Suprapubic skin (tissue), 4 donors: Measurements from ENCODE around the gene ATE1. TPM values are rescaled to one million over a fixed set of nuclear protein-coding genes. Genes with fewer than 3 reads are reported as not detected.
"Not testable (repeated sequence)": the region's sequence is repeated elsewhere in the genome, so short reads cannot be mapped to it uniquely, and the experiment has no call there.

ENCODE experiments used
- DNase-seq, 2 donors: peaks; one replicate each; pipeline ENCODE4 v3.0.0-alpha.2; 2019; ENCODE audit warnings: low spot score in 2 of 2
- H3K27ac ChIP-seq: fragments of 200-600 bp; sonication (generic); one replicate; pipeline ENCODE4 v1.5.1; 2019
- H3K27me3 ChIP-seq: fragments of 200-600 bp; sonication (generic); one replicate; pipeline ENCODE4 v1.5.1; 2019
- H3K36me3 ChIP-seq: fragments of 200-600 bp; sonication (generic); one replicate; pipeline ENCODE4 v1.5.1; 2019
- H3K4me1 ChIP-seq: fragments of 200-600 bp; sonication (generic); one replicate; pipeline ENCODE4 v1.5.1; 2019
- H3K4me3 ChIP-seq: fragments of 200-600 bp; sonication (generic); one replicate; pipeline ENCODE4 v1.5.1; 2019; ENCODE audit warnings: mild to moderate bottlenecking
- H3K9me3 ChIP-seq: fragments of 200-600 bp; sonication (generic); one replicate; pipeline ENCODE4 v1.5.1; 2019
- CTCF ChIP-seq, 2 donors: fragments of 200-600 bp in 1 of 2; fragments of 450-650 bp in 1 of 2; sonication (generic) in 1 of 2; IDR thresholded peaks; one replicate each; pipeline ENCODE4 v1.5.1; 2016 to 2019; ENCODE audit warnings: antibody characterized with exemption in 2 of 2, mild to moderate bottlenecking in 1 of 2, moderate library complexity in 1 of 2
- EP300 ChIP-seq: sonication (generic); formaldehyde crosslinking; IDR thresholded peaks from one replicate; pipeline ENCODE4 v1.6.1; 2017; ENCODE audit warnings: antibody characterized with exemption
- POLR2A ChIP-seq, 2 donors: fragments of 450-650 bp; IDR thresholded peaks; one replicate each; pipeline ENCODE4 v1.6.1; 2017; ENCODE audit warnings: antibody characterized with exemption in 2 of 2, mild to moderate bottlenecking in 2 of 2, moderate library complexity in 2 of 2
- POLR2AphosphoS5 ChIP-seq, 3 donors: sonication (generic); formaldehyde crosslinking; IDR thresholded peaks; one replicate each; pipeline ENCODE4 v1.6.1; 2017; ENCODE audit warnings: antibody characterized with exemption in 3 of 3
- WGBS: methylation state at CpG from one replicate; pipeline ENCODE4 v1.1.5; 2018; 5-methylcytosine and 5-hydroxymethylcytosine counted together
- total RNA-seq, 4 donors: library from RNA; depleted of rRNA; stranded (reverse); fragments of >200 nt; gene quantifications; one replicate each; pipeline ENCODE4 v1.1.0, GENCODE V29; 2016

The ATE1 gene
- total RNA-seq = 10 to 100 TPM; 20.3 to 23.2 (median 21.7) TPM

GRCh38 chr10:121927841-121928527, at the start of gene ATE1:
TSS of gene ATE1 (minus strand) at chr10:121928031. CDS start at chr10:121927949, 82 bp downstream.
- Histone ChIP-seq H3K27me3 (no peaks in the 10 kb centered on the region), H3K27ac (peak within 1 kb of the TSS; percentile 94), H3K4me3 (peak within 1 kb of the TSS; percentile 87), H3K9me3 (no peaks in the 10 kb centered on the region), H3K4me1 (peaks cover 32% of the 10 kb centered on the region), H3K36me3 (no peaks in the 10 kb centered on the region)
- peak in 2 of 3 donors; percentile 3 to 70 for TF ChIP-seq POLR2AphosphoS5 (IDR thresholded peaks at IDR 0.05)
- no peak for TF ChIP-seq EP300
- TF ChIP-seq POLR2A (IDR thresholded peaks at IDR 0.05) = peak; percentile 36 to 71
- peak; percentile 91 to 93 for DNase-seq
- WGBS = 0% methylated on average over 44 of the region's 87 CpGs

GRCh38 chr10:121976607-121977006, 48.8 kb upstream of the ATE1 start:
- H3K9me3 ChIP-seq = no peaks in the 10 kb centered on the region
- H3K27ac ChIP-seq = no peak overlapping the region
- no peaks in the 10 kb centered on the region for H3K27me3 ChIP-seq
- 90% methylated on average over 6 of the region's 6 CpGs for WGBS
- DNase-seq = no peak
- H3K4me1 ChIP-seq = peaks cover 23% of the 10 kb centered on the region
- TF ChIP-seq POLR2A (IDR thresholded peaks at IDR 0.05) (no peak), POLR2AphosphoS5 (IDR thresholded peaks at IDR 0.05) (no peak), EP300 (no peak), CTCF (IDR thresholded peaks at IDR 0.05) (no peak)
- peaks cover 2% of the 10 kb centered on the region for H3K36me3 ChIP-seq
- no peak overlapping the region for H3K4me3 ChIP-seq

- H3K4me3 ChIP-seq = peak overlapping the region; percentile 84
- DNase-seq = no peak
- TF ChIP-seq CTCF (IDR thresholded peaks at IDR 0.05) (peak in 1 of 2 donors; percentile 86), EP300 (no peak)
- WGBS = 38% methylated on average over 21 of the region's 21 CpGs
- peak overlapping the region; percentile 97 for H3K27ac ChIP-seq
- peaks cover 12% of the 10 kb centered on the region for H3K36me3 ChIP-seq
- H3K4me1 ChIP-seq = peaks cover 23% of the 10 kb centered on the region
- H3K9me3 ChIP-seq = no peaks in the 10 kb centered on the region
- H3K27me3 ChIP-seq = no peaks in the 10 kb centered on the region
Observed at GRCh38 chr10:121975295-121976086, 47.7 kb upstream of the ATE1 start.

- DNase-seq = peak; percentile 83 to 87
- Histone ChIP-seq H3K4me1 (peaks cover 23% of the 10 kb centered on the region), H3K27me3 (no peaks in the 10 kb centered on the region), H3K9me3 (no peaks in the 10 kb centered on the region), H3K27ac (peak within 1 kb of the TSS; percentile 97), H3K36me3 (peaks cover 18% of the 10 kb centered on the region), H3K4me3 (peak within 1 kb of the TSS; percentile 84)
- WGBS = under 1% methylated on average over 29 of the region's 101 CpGs
- no peak for TF ChIP-seq POLR2A (IDR thresholded peaks at IDR 0.05)
- peak in 1 of 3 donors; percentile 37 for TF ChIP-seq POLR2AphosphoS5 (IDR thresholded peaks at IDR 0.05)
Observed at GRCh38 chr10:121974535-121975294, 46.9 kb upstream of the ATE1 start, which contains the start of gene NSMCE4A. TSS of gene NSMCE4A (minus strand) at chr10:121975217. CDS start at chr10:121975165, 52 bp downstream.

GRCh38 chr10:121974019-121974534, 46.2 kb upstream of the ATE1 start:
- no peaks in the 10 kb centered on the region for H3K9me3 ChIP-seq
- WGBS = 12% methylated on average over 13 of the region's 21 CpGs
- no peak for TF ChIP-seq EP300
- TF ChIP-seq POLR2A (IDR thresholded peaks at IDR 0.05) = no peak
- no peak for TF ChIP-seq POLR2AphosphoS5 (IDR thresholded peaks at IDR 0.05)
- TF ChIP-seq CTCF (IDR thresholded peaks at IDR 0.05) = no peak

GRCh38 chr10:121969086-121969485, 41.3 kb upstream of the ATE1 start:
- Histone ChIP-seq H3K36me3 (peaks cover 69% of the 10 kb centered on the region), H3K4me1 (peaks cover 11% of the 10 kb centered on the region)
- WGBS = 88% methylated on average over 8 of the region's 8 CpGs
- not testable (repeated sequence) for H3K27ac ChIP-seq, H3K27me3 ChIP-seq, H3K9me3 ChIP-seq, H3K4me3 ChIP-seq, DNase-seq

More at GRCh38 chr10:121974019-121974534, 46.2 kb upstream of the ATE1 start:
- Histone ChIP-seq H3K36me3 (peaks cover 21% of the 10 kb centered on the region), H3K4me3 (peak overlapping the region; percentile 84), H3K27ac (peak overlapping the region; percentile 97), H3K27me3 (no peaks in the 10 kb centered on the region), H3K4me1 (peaks cover 23% of the 10 kb centered on the region)
- DNase-seq = no peak
